Measurements from ENCODE around the gene ADNP2. TPM values are rescaled to one million over a fixed set of nuclear protein-coding genes. Genes with fewer than 3 reads are reported as not detected.

The ADNP2 gene
- total RNA-seq, 1 donor from 2014 or later, result 17.7 TPM

DNA sequence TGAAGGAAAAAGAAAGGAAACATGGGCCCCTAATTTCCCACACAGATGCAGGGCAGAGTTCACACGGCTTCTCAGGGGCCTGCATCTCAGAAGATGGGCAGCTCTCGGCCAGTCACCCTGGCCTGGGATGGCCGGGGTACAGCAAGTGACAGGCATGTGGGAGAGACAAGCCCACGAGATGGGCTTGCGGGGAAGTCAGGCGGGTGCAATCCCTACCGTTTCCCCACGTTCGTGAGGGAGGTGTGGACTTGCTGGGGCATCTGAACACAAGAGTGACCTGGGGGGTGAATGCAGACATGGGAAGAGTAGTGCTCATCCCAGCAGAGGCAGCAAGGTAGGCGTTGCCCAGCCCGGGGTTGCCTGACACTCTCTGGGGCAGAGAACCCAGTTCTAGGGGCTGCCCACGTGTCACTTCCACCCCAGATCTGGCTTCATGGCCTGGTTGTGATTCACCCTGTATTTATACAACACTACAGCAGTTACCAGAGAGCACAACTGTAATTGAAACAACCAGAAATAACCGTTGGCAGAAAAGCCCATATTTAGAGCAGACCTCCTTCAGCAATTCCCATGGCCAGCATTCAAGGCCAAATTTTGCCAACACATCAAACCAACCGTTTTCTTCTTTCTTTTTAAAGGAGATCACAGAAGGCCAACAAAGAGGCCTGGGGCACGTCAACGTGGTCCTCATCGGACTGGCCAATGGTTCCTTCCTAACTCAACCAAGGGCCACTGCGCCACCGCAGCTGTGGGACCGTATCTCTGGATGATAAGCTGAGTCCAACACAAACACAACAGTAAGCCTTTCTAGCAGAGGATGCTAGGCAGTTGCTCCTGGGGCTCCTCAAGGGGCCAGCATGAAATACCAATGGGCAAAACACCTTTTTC lies 79.8 kb downstream of the ADNP2 start:
- no peak for DNase-seq (ENCODE audit: low read depth, low spot score)

- DNase-seq (ENCODE audit: low read depth, low spot score), result no peak
These were observed 80.4 kb downstream of the ADNP2 start for GRCh38 chr18:80189531-80189865.

Other genes starting within 250 kb of the ADNP2 start
- 47.2 and 47.6 TPM in 2 replicates for gene SLC66A2, start 157.6 kb upstream of the ADNP2 start, total RNA-seq
- gene HSBP1L1, start 144.6 kb upstream of the ADNP2 start, total RNA-seq, result 1.4 and 1.7 TPM in 2 replicates
- 71.2 and 86.4 TPM in 2 replicates for gene TXNL4A, start 120.7 kb upstream of the ADNP2 start, total RNA-seq
- 34.9 and 48.2 TPM in 2 replicates for gene RBFA, start 74.8 kb upstream of the ADNP2 start, total RNA-seq
- gene PARD6G, start 138.3 kb downstream of the ADNP2 start, total RNA-seq, result 0.56 and 0.99 TPM in 2 replicates

Data from pulmonary artery endothelial cell (primary cell).